ENCODE measurements around the gene ZNF880.

DNA sequence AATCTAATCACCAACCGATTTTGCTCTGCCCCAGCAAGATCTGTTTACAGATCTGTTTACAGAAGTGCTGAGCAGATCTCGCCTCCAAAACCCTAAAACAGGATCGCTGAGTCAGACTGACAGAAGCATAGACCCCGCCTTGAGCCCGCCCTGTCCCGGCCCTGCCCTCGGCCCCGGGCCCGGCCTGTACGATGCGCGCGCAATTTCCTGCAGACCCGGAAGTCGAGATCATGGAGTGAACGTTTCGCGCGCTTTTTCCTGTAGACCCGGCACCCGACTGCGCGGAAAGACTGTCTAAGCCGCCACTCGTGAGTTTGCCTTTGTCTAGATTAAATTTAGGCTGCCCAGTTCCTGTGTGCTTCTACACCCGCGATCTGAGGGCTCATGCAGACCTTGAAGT lies 59.2 kb downstream of the ZNF880 start, which contains the start of gene ZNF534:
- TF ChIP-seq, protein P1, sequence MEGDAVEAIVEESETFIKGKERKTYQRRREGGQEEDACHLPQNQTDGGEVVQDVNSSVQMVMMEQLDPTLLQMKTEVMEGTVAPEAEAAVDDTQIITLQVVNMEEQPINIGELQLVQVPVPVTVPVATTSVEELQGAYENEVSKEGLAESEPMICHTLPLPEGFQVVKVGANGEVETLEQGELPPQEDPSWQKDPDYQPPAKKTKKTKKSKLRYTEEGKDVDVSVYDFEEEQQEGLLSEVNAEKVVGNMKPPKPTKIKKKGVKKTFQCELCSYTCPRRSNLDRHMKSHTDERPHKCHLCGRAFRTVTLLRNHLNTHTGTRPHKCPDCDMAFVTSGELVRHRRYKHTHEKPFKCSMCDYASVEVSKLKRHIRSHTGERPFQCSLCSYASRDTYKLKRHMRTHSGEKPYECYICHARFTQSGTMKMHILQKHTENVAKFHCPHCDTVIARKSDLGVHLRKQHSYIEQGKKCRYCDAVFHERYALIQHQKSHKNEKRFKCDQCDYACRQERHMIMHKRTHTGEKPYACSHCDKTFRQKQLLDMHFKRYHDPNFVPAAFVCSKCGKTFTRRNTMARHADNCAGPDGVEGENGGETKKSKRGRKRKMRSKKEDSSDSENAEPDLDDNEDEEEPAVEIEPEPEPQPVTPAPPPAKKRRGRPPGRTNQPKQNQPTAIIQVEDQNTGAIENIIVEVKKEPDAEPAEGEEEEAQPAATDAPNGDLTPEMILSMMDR (IDR thresholded peaks at IDR 0.05), result no peak
- no peak for TF ChIP-seq POLR2AphosphoS5 (IDR thresholded peaks at IDR 0.05)
